SK-MEL-5 (cell line): ENCODE results near the gene PIK3R5. TPM values are rescaled to one million over a fixed set of nuclear protein-coding genes. Genes with fewer than 3 reads are reported as not detected.

Source experiments
- DNase-seq: peaks from one replicate; pipeline ENCODE4 v3.0.0-alpha.2; 2016; ENCODE audit warnings: low read depth, low spot score
- in situ Hi-C: cut with HindIII; loops from 2 replicates; pipeline ENCODE4 v1.10.0; 2016; ENCODE audit warnings: low sequenced_read_pairs, high pct_unique_total_duplicates, low pct_unique_long_range_greater_than_20kb
- total RNA-seq: library from RNA; depleted of rRNA; stranded (reverse); fragments of >200 nt; shearing (Covaris generic); gene quantifications from 2 replicates; pipeline ENCODE4 v1.2.3, GENCODE V29; 2014; rRNA removed

Gene PIK3R5
- total RNA-seq, 1 experiment from 2014 or later, result 0.82 TPM

GRCh38 chr17:8838551-8839095 is 126.9 kb downstream of the PIK3R5 start:
- in situ Hi-C loops, result no loop called here
- DNase-seq, result no peak

- DNase-seq, result no peak
- in situ Hi-C loops, result no loop called here
Measured at GRCh38 chr17:8837563-8838075, 127.9 kb downstream of the PIK3R5 start.

GRCh38 chr17:8836821-8837562 is 128.5 kb downstream of the PIK3R5 start:
- DNase-seq, result no peak
- in situ Hi-C loops, result no loop called here

GRCh38 chr17:8835631-8836364 is 129.7 kb downstream of the PIK3R5 start:
- DNase-seq, result no peak
- in situ Hi-C loops, result no loop called here

GRCh38 chr17:8835106-8835505 is 130.4 kb downstream of the PIK3R5 start:
- DNase-seq, result no peak
- in situ Hi-C loops, result no loop called here

GRCh38 chr17:8832711-8833352 is 132.7 kb downstream of the PIK3R5 start:
- in situ Hi-C loops, result no loop called here

GRCh38 chr17:8831234-8831849 is 134.2 kb downstream of the PIK3R5 start:
- DNase-seq, result no peak
- in situ Hi-C loops, result no loop called here

More at GRCh38 chr17:8832711-8833352, 132.7 kb downstream of the PIK3R5 start:
- peak; percentile 48 for DNase-seq

GRCh38 chr17:8830141-8830540 is 135.4 kb downstream of the PIK3R5 start:
- no peak for DNase-seq
- in situ Hi-C loops, result no loop called here

GRCh38 chr17:8829036-8829941 is 136.2 kb downstream of the PIK3R5 start:
- DNase-seq, result no peak
- in situ Hi-C loops, result no loop called here

Other genes with a start within 250 kb of the PIK3R5 start
- gene CCDC42, start 220.9 kb downstream of the PIK3R5 start, total RNA-seq, result not detected in 2 replicates
- gene SPDYE4, start 207.2 kb downstream of the PIK3R5 start, total RNA-seq, result not detected in 2 replicates
- gene MFSD6L, start 166.3 kb downstream of the PIK3R5 start, total RNA-seq, result not detected in 2 replicates
- gene PIK3R6, start 98.0 kb downstream of the PIK3R5 start, total RNA-seq, result 0.05 TPM in 1 of 2 replicates, not detected in the other
- 5.9 and 7.0 TPM in 2 replicates for gene NTN1, start 55.8 kb upstream of the PIK3R5 start, total RNA-seq